Stimulated activated CD4-positive, alpha-beta T cell treated with anti-CD3 and anti-CD28 coated beads, Interleukin-4, amount 100 ng/mL, for 48 hours (primary cell): ENCODE data around the gene HBG2.
"Not testable (repeated sequence)": the region's sequence is repeated elsewhere in the genome, so short reads cannot be mapped to it uniquely, and the experiment has no call there.

ENCODE experiments used
- DNase-seq, 2 donors: peaks; one replicate each; pipeline ENCODE4 v3.0.0-alpha.2; 2020; ENCODE audit warnings: low read depth in 2 of 2

HBG2 gene

DNA sequence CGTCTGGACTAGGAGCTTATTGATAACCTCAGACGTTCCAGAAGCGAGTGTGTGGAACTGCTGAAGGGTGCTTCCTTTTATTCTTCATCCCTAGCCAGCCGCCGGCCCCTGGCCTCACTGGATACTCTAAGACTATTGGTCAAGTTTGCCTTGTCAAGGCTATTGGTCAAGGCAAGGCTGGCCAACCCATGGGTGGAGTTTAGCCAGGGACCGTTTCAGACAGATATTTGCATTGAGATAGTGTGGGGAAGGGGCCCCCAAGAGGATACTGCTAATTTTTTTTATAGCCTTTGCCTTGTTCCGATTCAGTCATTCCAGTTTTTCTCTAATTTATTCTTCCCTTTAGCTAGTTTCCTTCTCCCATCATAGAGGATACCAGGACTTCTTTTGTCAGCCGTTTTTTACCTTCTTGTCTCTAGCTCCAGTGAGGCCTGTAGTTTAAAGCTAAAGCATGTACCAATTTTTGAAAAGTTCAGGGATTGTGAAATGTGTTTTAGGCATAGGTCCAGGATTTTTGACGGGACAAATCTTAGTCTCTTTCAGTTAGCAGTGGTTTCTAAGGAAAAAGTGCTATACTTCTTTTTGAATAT, 4.7 kb downstream of the HBG2 start, which contains the start of gene HBG1:
HBG1 (minus strand) TSS at position 51 of the 590 bp plus-strand sequence. CDS start 53 bp downstream, outside the sequence.
- not testable (repeated sequence) for DNase-seq

DNA sequence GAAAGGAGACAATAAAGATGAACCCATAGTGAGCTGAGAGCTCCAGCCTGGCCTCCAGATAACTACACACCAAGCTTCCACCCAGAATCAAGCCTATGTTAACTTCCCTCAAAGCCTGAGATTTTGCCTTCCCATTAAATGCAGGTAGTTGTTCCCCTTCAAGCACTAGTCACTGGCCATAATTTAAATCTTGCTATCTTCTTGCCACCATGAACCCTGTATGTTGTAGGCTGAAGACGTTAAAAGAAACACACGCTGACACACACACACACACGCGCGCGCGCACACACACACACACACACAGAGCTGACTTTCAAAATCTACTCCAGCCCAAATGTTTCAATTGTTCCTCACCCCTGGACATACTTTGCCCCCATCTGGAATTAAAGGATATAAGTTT, 6.1 kb downstream of the HBG2 start:
- DNase-seq: not testable (repeated sequence)

DNA sequence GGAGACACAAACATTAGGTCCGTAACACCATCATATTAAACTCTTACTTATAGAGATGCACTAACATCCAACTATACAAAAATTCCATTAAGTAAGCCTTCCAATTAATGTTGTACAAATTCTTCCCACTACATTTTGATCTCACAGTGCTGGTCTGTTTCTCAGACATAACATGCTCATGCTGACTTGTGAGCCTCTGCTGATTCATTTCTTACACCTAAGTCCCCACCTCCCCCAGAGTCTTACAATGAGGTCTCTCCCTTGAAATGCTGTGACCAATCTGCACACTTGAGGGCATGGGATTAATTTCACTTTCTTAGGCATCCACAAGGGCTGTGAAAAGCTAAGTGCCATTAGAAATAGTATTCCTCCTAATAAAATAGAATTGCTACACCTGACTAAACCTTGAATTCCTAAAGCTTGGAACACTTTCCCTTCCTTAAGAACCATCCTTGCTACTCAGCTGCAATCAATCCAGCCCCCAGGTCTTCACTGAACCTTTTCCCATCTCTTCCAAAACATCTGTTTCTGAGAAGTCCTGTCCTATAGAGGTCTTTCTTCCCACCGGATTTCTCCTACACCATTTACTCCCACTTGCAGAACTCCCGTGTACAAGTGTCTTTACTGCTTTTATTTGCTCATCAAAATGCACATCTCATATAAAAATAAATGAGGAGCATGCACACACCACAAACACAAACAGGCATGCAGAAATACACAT, 6.9 kb downstream of the HBG2 start:
- no peak for DNase-seq

DNA sequence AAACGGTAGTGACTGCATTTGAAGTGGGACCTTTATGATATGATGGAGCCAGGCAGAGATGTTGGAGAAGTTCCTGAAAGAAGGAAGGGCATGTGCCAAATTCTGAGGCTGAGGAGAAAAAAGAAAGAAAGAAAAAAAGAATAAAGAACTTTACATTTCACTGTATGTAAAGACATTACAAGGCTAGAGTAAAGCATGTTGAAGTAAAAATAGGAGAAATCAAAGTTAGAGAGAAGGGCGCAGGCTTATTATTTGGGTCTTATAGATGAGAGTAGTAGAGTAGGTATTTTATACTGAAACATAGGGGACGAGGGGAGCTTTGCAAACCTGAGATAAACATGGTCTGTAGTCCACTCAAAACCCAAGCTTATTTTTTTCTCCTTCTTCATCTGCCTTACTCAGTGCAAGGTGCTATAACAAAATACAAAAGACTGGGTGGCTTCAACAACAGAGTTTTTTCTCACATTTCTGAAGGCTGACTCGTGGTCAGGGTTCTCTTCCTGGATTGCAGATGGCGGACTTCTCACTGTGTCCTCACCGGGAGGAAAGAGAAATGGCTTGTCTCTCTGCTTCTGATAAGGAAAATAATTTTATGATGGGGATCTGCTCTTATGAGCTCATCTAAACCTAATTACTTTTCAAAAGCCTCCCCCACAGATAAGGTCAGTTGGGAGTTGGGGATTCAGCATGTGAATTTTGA, 7.7 kb downstream of the HBG2 start:
- DNase-seq: no peak

DNA sequence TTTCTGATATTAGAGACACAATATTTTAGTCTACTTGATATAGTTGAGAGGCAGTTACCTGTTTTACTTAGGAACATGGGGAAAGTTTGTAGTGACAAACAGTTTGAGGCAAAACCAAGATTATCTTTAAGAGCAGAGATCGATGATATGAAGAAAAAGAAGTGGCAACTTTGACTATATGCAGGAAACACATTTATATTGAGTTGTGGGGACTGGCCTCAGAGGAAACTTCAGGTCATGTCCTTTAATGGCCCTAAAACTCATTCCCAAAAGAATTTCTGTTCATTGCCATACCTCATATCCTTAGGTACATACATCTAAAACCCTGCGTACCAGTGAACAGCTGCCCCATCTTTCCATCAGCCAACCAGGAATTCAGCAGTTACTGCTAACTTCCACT, 9.4 kb downstream of the HBG2 start:
- no peak for DNase-seq

DNA sequence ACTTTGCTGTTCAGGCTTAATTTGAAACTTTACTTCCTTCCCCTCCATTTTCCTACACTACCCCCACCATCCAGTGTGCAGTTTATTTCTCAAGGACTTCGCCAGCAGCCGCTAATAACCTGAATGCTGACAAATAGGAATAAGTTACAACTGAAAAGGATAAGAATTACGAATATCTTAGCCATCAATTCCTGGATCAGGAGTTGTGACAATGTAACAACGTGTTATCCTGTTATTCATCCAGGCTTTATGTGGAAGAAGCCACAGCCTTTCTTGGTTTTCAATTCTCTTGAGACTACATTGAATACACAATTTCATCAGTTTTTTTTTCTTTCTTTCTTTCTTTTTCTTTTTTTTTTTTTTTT, 10.8 kb downstream of the HBG2 start:
- DNase-seq: no peak

DNA sequence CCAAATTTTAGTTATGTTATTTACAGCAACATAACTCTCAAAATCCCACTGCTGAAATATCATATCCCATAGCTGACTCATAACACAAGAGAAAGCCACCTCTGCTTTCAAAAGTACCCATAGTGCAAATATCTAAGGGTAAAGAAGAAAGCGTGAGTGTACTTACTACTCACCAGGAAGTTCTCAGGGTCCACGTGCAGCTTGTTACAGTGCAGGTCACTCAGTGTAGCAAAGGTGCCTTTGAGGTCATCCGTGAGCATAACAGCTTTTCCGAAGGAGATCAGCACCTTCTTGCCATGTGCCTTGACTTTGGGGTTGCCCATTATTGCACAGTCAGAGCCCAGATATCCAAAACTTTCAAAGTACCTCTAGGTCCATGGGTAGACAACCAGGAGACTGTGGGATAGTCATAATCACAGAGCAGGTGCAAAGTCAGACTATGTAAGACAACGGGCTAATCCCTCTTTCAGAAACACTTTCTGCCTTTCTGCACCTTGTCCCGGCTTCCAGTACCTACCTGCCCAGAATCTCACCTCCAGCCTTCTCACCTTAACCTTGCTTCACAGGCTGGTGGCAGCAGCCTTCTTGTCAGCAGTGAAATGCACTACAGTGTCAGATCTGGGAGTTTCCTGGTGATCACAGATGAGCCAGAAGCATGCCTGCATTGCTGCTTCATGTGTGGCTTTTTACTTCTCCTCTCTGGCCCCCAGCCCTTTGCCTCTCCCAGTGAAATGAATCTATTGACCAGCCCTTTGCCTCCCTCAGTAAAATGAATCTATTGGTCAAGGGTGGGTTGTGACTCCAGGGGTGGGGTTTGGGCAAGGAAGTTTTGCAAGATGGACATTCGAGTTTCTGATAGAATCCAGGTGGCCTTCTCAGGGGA, 11.4 kb downstream of the HBG2 start:
- DNase-seq: no peak

DNA sequence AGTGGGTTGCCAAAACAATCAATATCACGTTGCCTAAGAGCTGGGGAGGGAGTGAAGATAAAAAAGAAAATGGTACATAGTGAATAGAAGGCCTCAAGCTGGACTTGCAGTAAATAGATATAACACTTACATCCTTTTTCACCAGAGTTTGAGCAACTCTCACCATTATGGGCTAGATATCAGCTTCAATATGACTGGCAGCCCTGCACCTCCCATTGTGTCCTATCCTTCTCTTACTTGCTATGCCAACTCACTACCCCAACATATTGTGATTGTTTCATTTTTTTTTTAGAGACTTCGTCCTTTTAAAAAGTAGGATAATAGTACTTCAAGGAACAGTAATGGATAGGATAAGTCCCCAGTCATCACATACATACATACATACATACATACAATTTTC, 12.4 kb downstream of the HBG2 start:
- no peak for DNase-seq

DNA sequence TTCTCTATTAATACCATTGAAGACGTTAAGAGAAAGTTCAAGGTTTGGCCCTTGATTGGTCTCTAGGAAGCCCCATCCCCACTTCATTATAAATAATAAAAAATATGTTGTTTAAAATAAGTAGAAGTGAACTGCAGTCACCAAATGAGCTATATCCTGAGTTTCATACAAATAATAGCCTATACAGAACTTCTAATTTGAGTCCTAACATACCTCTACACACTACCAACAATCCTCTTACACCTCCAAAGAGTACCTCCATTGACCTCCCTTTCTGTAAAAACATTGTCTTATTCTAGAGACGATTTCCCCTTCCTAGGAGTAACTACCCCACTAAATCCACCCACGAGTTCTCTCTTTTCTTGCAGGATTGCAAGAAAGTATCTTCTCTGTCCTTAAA, 13.1 kb downstream of the HBG2 start:
- DNase-seq: no peak

DNA sequence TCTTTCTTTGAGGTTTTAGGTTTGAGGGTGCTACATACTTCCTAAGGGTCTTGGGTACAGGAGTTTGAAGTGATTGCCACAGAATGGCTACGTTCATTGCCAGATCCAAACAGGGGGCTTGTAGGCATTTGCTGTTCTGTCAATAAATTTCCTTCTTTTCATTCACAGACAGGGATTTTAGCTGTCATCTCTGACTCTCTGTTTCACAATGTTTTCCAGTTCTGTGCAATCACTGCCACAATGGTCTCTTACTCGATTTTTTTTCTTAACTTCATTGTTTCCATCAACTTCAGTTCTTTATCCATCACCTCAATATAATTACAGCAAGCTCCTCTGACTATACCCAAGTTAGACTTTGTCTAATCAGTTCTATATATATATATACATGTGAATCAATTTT, 14.1 kb downstream of the HBG2 start:
- no peak for DNase-seq

DNA sequence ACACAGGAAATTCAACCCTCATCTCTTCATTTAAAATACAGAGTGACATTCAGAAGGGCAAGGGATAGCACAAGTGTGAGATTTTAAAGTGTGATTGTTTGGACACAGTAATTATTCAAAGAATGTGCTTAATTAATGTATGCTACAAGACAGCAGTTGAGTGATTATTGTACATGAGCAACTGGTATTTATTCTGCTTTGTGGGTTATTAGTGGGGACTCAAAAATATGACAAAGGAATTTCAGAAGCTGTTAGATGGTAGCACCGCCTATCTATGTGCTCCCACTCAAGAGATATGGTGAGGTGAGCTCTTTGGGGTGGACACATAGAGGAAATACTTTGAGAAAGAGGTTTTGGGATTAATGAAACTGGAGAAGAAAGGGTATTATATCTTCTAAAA, 14.5 kb downstream of the HBG2 start:
- DNase-seq: no peak

DNA sequence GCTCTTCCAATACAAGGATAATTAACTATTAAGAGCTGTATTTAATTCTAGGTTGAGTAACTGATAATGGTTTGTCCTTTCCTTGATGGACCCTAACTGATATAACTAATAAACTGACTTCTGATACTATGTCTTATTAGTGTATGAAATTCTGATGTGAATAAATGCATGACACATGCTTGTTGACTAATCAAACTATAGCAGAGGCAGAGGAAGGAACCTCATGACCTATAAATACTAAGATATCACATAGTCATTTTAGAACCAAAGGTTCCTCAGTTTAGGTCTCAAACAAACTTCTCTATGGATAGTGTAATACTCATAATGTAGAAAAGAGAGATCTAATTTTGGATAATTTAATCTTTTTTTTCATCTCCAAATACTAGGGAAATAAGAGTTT, 15.5 kb downstream of the HBG2 start:
- no peak for DNase-seq

DNA sequence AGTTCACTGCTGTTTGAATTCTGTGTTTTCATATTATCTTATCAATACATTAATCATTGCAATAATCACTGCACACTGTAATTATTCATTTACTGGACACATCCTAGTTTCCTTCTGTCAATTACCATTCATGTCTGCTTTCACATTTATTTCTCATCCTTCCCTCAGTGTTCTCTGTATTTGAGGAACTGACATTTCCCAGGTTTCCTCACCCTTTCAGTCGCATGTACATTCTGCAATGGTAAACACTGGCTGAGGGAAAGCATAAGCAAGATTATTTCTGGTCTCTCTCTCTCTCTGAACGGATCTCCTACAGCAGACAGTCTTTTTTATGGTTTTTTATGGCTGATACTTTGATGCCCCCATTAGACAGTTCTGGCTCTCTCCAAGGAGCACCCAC, 16.1 kb downstream of the HBG2 start:
- DNase-seq: no peak

DNA sequence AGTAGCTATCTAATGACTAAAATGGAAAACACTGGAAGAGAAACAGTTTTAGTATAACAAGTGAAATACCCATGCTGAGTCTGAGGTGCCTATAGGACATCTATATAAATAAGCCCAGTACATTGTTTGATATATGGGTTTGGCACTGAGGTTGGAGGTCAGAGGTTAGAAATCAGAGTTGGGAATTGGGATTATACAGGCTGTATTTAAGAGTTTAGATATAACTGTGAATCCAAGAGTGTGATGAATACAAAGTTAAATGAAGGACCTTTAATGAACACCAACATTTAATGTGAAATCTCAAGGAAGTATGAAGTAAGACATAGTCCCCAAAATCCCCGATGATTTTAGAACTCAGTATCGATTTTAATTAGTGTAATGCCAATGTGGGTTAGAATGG, 17.2 kb downstream of the HBG2 start:
- no peak for DNase-seq

DNA sequence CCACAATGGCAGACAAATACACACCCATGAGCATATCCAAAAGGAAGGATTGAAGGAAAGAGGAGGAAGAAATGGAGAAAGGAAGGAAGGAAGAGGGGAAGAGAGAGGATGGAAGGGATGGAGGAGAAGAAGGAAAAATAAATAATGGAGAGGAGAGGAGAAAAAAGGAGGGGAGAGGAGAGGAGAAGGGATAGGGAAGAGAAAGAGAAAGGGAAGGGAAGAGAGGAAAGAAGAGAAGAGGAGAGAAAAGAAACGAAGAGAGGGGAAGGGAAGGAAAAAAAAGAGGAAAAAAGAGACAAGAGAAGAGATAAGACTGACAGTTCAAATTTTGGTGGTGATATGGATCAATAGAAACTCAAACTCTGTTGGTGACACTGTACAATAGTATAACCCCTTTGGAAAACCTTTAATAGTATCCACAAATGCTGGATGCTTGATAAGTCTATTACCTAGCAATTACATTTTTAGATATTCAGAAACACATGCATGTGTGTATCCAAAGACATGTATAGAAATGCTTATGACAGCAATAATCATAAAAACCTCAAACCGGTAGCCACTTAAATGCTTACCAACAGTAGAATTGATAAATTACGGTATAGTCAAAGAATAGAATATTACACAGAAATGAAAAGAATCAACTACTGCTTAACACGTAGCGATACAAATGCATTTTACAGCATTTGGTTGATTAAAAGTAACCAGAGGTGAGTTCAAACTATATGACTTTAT, 19.1 kb downstream of the HBG2 start:
- no peak for DNase-seq

DNA sequence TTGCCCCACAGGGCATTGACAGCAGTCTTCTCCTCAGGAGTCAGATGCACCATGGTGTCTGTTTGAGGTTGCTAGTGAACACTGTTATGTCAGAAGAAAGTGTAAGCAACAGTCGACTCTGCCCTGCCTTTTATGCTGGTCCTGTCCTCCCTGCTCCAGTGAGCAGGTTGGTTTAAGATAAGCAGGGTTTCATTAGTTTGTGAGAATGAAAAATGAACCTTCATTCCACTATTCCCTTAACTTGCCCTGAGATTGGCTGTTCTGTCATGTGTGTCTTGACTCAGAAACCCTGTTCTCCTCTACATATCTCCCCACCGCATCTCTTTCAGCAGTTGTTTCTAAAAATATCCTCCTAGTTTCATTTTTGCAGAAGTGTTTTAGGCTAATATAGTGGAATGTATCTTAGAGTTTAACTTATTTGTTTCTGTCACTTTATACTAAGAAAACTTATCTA, 20.2 kb downstream of the HBG2 start, which contains the start of gene HBD:
HBD (minus strand) TSS at position 103 of the 454 bp plus-strand sequence; CDS start at position 53, 50 bp downstream.
- no peak for DNase-seq

DNA sequence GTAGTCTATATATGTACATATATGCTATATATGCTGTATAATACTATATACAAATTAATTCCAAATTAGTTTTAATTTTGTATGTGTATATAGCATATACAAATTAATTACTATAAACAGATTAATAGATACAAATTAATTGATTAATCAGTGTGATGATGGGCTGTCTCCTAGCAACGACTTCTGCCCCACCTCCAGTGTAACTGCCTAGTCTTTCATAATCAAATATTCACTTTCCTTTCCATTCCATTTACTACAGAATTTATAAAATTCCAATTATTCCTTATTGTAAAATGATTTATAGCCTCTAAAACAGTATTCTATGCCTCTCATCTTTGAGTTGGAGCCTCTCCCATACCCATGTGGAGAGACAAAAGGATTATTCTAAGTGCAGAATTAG, 21.3 kb downstream of the HBG2 start:
- no peak for DNase-seq

DNA sequence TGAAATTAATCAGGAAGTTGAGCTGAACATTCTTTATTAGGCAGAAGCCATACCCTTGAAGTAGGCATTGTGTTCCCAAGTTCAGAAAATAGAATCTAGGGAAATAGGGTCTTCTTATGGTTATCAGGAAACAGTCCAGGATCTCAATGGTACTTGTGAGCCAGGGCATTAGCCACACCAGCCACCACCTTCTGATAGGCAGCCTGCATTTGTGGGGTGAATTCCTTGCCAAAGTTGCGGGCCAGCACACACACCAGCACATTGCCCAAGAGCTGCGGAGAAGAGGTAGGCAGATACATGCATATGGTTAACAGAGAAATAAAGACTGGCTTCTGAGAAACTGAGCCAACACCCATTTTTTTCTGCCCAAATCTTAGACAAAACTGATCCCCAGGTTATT, 21.8 kb downstream of the HBG2 start:
- no peak for DNase-seq

DNA sequence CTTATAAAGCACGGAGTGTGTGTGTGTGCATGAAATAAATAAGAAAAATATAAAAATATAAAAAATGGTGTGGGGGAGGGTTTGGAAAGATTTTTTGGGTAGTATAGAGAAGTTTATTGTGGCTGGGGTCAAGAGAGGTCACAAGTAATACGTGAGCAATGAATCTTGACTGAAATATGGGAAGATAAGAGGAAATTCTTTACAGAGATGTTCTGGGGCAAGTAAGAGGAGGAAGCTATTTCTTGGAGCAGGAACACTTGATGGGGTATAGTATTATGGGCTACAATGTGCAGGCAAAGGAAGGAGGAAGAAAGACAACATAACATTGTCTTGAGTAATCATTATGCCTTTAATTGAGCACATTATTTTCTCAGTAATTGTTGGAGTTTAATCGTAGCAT, 22.4 kb downstream of the HBG2 start:
- no peak for DNase-seq

DNA sequence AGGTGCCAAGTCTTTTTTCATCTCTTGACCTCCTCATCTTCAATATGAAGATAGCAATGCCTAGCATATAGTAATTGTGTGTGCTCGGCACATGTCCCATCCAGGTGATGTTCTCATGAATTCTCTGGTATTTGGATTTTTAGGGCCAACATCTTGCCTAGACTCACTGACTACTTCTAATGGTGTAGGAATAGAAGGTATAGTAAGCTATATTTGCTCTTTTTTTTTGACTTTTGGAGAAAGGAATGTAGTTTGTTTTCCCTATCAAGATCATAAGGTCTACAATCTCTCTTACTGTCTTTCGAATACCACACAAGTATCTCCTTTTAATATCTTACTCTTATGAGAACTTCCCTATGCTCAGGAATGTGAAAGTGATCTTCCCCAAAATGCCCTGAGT, 23.5 kb downstream of the HBG2 start:
- no peak for DNase-seq

DNA sequence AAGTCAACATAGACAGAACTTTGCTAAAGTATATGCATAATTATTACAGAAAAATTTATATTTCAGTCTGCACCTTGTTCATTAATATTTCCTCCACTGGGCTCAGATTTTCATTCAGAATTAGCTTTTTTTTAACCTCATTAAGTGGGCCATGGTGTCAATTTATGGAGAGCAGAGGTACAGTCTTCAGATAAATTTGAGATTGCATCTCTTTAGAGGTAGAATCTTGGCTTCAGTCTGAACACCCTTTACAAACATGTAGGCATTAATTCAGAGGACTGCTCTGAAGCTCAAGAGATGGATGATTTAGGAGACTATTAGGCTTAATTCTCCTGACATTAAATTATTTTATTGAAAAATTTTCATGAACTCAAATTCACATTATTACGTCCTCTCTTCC, 24.3 kb downstream of the HBG2 start:
- no peak for DNase-seq
